Measurements from ENCODE around the gene ZNF865. TPM values are rescaled to one million over a fixed set of nuclear protein-coding genes. Genes with fewer than 3 reads are reported as not detected.

ZNF865 gene
- total and polyA plus RNA-seq, 7 donors, result 11.1 to 40.4 (median 19.9) TPM

DNA sequence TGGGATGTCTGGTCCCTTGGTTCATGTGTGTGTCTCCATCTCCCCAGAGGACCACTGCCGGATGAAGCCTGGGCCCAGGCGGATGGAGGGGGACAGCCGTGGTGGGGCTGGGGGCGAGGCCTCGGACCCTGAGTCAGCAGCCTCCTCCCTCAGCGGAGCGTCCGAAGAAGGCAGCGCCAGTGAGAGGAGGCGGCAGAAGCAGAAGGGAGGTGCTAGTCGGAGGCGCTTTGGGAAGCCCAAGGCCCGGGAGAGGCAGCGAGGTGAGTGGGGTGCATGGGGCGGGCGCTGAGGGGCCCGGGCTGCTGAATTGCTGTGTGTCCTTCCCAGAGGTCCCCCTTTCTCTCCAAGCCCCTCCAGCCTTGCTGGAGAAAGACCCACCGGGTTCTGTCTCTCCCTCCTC, 45.8 kb downstream of the ZNF865 start:
- DNase-seq, result no peak
- Histone ChIP-seq H3K4me3 (no peak overlapping the region), H3K27ac (no peak overlapping the region), H3K36me3 (ENCODE audit: insufficient read depth in 1 of 2, low read depth in 1 of 2) (peaks cover 0 to 6% of the 10 kb centered on the region in 2 donors), H3K4me1 (peaks cover 26% of the 10 kb centered on the region), H3K27me3 (ENCODE audit: insufficient read depth in 3 of 3, low read length in 2 of 3) (no peaks in the 10 kb centered on the region), H3K9me3 (no peaks in the 10 kb centered on the region)
- TF ChIP-seq CTCF (IDR thresholded peaks at IDR 0.05), result no peak
- intact Hi-C loops (cut with DNase I), result loop anchor here in 1 of 2 donors (10.0 kb wide), 1 partner anchor 266 kb away; the partner anchor contains the start of genes RPL28 and TMEM238
- ATAC-seq, result no peak
- WGBS, 3 donors, result 81 to 90% (median 85%) methylated on average over 14 to 18 of the region's 18 CpGs

DNA sequence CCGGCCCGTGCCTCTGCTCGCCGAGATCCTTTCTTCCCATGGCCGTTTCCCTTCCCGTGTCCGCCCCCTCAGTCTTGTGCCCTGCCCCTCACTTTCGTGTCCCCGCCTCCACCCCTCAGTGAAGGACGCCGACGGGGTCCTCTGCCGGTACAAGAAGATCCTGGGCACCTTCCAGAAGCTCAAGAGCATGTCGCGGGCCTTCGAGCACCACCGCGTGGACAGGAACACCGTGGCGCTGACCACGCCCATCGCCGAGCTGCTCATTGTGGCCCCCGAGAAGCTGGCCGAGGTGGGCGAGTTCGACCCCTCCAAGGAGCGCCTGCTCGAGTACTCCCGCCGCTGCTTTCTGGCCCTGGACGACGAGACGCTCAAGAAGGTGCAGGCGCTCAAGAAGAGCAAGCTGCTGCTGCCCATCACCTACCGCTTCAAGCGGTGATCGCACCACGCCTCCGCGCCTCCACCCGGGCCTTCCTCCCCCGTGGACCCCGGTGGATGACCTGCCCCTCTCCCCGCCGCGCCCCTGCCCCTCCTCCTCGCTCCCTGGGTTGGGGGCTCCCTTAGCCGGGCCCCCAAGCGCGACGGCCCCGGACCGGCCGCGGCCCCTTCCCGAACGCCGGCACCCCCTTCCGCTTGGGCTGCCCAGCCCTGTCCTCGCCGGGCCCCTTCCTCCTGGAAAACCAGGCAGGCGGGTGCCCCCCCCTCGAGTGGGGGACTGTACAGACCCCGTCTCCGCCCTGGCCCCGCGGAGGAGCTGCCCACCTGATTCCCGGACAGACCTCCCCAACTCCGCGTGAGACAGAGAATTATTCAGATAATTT, 47.1 kb downstream of the ZNF865 start:
- peaks cover 30% of the 10 kb centered on the region for H3K4me1 ChIP-seq
- H3K27me3 ChIP-seq (ENCODE audit: insufficient read depth in 3 of 3, low read length in 2 of 3), result no peaks in the 10 kb centered on the region
- peak overlapping the region; percentile 71 for H3K4me3 ChIP-seq
- DNase-seq (peak; percentile 38 to 75), ATAC-seq (no peak)
- intact Hi-C loops (cut with DNase I), result loop anchor here in 1 of 2 donors (10.0 kb wide), 1 partner anchor 268 kb away; the partner anchor contains the start of genes RPL28 and TMEM238
- no peak for TF ChIP-seq CTCF (IDR thresholded peaks at IDR 0.05)
- peaks cover 0 to 6% of the 10 kb centered on the region in 2 donors for H3K36me3 ChIP-seq (ENCODE audit: insufficient read depth in 1 of 2, low read depth in 1 of 2)
- peak overlapping the region; percentile 91 for H3K27ac ChIP-seq
- WGBS, 3 donors, result 72 to 74% (median 73%) methylated on average over 58 to 71 of the region's 71 CpGs
- no peaks in the 10 kb centered on the region for H3K9me3 ChIP-seq

- peaks cover 37% of the 10 kb centered on the region for H3K4me1 ChIP-seq
Observed at GRCh38 chr19:55653651-55654322, 48.3 kb downstream of the ZNF865 start.

DNA sequence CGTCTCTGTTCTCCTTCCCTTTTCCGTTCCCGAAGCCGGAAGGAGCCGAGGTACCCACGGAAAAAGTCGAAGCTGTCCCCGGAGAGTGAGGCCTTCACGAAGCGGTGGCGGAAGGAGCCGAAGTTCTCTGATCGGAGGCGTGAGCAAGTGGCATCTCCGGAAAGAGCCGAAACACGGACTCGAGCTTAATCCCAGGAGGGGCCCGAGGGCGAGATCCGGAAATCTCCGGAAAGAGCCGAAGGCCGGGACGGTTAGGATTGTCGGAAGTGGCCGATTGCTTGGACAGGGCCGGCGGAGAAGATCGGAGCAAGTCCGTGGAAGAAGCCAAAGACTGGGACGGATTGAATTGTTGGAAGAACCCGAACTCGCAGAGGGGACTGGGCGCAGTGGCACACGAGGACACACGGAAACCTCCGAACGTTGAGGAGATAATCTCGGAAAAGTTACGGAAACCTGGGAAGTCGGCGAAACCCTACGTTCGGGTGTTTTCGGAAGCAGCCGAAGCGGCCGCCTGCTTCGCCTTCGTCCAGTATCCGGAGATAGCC, 48.9 kb downstream of the ZNF865 start:
- Histone ChIP-seq H3K27ac (peak overlapping the region; percentile 91), H3K9me3 (no peaks in the 10 kb centered on the region), H3K27me3 (ENCODE audit: insufficient read depth in 3 of 3, low read length in 2 of 3) (no peaks in the 10 kb centered on the region), H3K36me3 (ENCODE audit: insufficient read depth in 1 of 2, low read depth in 1 of 2) (peaks cover 0 to 8% of the 10 kb centered on the region in 2 donors), H3K4me1 (peaks cover 40% of the 10 kb centered on the region), H3K4me3 (peak overlapping the region; percentile 71)
- 0% methylated on average over 39 to 52 of the region's 52 CpGs for WGBS, 3 donors
- intact Hi-C loops (cut with DNase I), result loop anchor here in 1 of 2 donors (10.0 kb wide), 1 partner anchor 270 kb away; the partner anchor contains the start of genes RPL28 and TMEM238
- DNase-seq (peak; percentile 99 to 100), ATAC-seq (peak; percentile 81 to 85 (median 84))
- no peak for TF ChIP-seq CTCF (IDR thresholded peaks at IDR 0.05)

More at GRCh38 chr19:55653651-55654322, 48.3 kb downstream of the ZNF865 start:
- ATAC-seq (peak; percentile 74 to 75 (median 74)), DNase-seq (peak; percentile 99)
- intact Hi-C loops (cut with DNase I), result loop anchor here in 1 of 2 donors (10.0 kb wide), 1 partner anchor 269 kb away; the partner anchor contains the start of genes RPL28 and TMEM238
- peak overlapping the region; percentile 71 for H3K4me3 ChIP-seq
- no peaks in the 10 kb centered on the region for H3K27me3 ChIP-seq (ENCODE audit: insufficient read depth in 3 of 3, low read length in 2 of 3)
- peaks cover 0 to 8% of the 10 kb centered on the region in 2 donors for H3K36me3 ChIP-seq (ENCODE audit: insufficient read depth in 1 of 2, low read depth in 1 of 2)
- peak; percentile 97 for TF ChIP-seq CTCF (IDR thresholded peaks at IDR 0.05)
- WGBS, 3 donors, result 0% methylated on average over 53 to 57 of the region's 57 CpGs
- H3K9me3 ChIP-seq, result no peaks in the 10 kb centered on the region
- peak overlapping the region; percentile 91 for H3K27ac ChIP-seq
